ENCODE results near the gene PRR20B. TPM values are rescaled to one million over a fixed set of nuclear protein-coding genes. Genes with fewer than 3 reads are reported as not detected.
"Not testable (repeated sequence)": the region's sequence is repeated elsewhere in the genome, so short reads cannot be mapped to it uniquely, and the experiment has no call there.

PRR20B gene
- total RNA-seq (not detected), polyA plus RNA-seq (not detected)

GRCh38 chr13:57147188-57147587 lies at the start of gene PRR20B:
TSS of gene PRR20B (plus strand) at chr13:57147488. CDS start at chr13:57147875, 387 bp downstream.
- not testable (repeated sequence) for H3K27ac Mint-ChIP-seq; H3K27ac ChIP-seq (ENCODE audit: insufficient read depth, low read length, poor library complexity, severe bottlenecking); H3K27me3 ChIP-seq (ENCODE audit: control insufficient read depth, insufficient read depth, low read length); H3K27me3 Mint-ChIP-seq; H3K9me3 Mint-ChIP-seq; H3K36me3 Mint-ChIP-seq; H3K4me3 ChIP-seq (ENCODE audit: low read depth, low read length); H3K36me3 ChIP-seq (ENCODE audit: control insufficient read depth, insufficient read depth, low read length); ATAC-seq (ENCODE audit: low read depth in 2 of 2); H3K4me3 Mint-ChIP-seq; H3K4me1 ChIP-seq (ENCODE audit: control insufficient read depth, insufficient read depth, low read length, poor library complexity, severe bottlenecking); H3K4me1 Mint-ChIP-seq; DNase-seq; H3K9me3 ChIP-seq (ENCODE audit: control insufficient read depth in 2 of 2, low read length in 2 of 2)

- Mint-ChIP-seq H3K4me3 (no peak overlapping the region), H3K4me1 (no peaks in the 10 kb centered on the region), H3K9me3 (peaks cover 4 to 21% (median 16%) of the 10 kb centered on the region in 7 donors), H3K27me3 (no peaks in the 10 kb centered on the region), H3K27ac (no peak overlapping the region), H3K36me3 (no peaks in the 10 kb centered on the region)
- DNase-seq: no peak
- H3K9me3 ChIP-seq (ENCODE audit: control insufficient read depth in 2 of 2, low read length in 2 of 2): peaks cover 3 to 12% of the 10 kb centered on the region in 2 experiments
- H3K27me3 ChIP-seq (ENCODE audit: control insufficient read depth, insufficient read depth, low read length): no peaks in the 10 kb centered on the region
- ATAC-seq (ENCODE audit: low read depth in 2 of 2): no peak
- no peaks in the 10 kb centered on the region for H3K4me1 ChIP-seq (ENCODE audit: control insufficient read depth, insufficient read depth, low read length, poor library complexity, severe bottlenecking)
- H3K4me3 ChIP-seq (ENCODE audit: low read depth, low read length): no peak overlapping the region
- no peak overlapping the region for H3K27ac ChIP-seq (ENCODE audit: insufficient read depth, low read length, poor library complexity, severe bottlenecking)
- H3K36me3 ChIP-seq (ENCODE audit: control insufficient read depth, insufficient read depth, low read length): no peaks in the 10 kb centered on the region
Observed at GRCh38 chr13:57114945-57115344, 32.3 kb upstream of the PRR20B start.

GRCh38 chr13:57123681-57124080 lies 23.6 kb upstream of the PRR20B start:
- Histone ChIP-seq H3K4me3 (ENCODE audit: low read depth, low read length) (no peak overlapping the region), H3K4me1 (ENCODE audit: control insufficient read depth, insufficient read depth, low read length, poor library complexity, severe bottlenecking) (no peaks in the 10 kb centered on the region), H3K27ac (ENCODE audit: insufficient read depth, low read length, poor library complexity, severe bottlenecking) (no peak overlapping the region), H3K36me3 (ENCODE audit: control insufficient read depth, insufficient read depth, low read length) (no peaks in the 10 kb centered on the region), H3K9me3 (ENCODE audit: control insufficient read depth in 2 of 2, low read length in 2 of 2) (no peaks in the 10 kb centered on the region), H3K27me3 (ENCODE audit: control insufficient read depth, insufficient read depth, low read length) (no peaks in the 10 kb centered on the region)
- no peak for ATAC-seq (ENCODE audit: low read depth in 2 of 2)
- Mint-ChIP-seq H3K27me3 (no peaks in the 10 kb centered on the region), H3K4me3 (no peak overlapping the region), H3K36me3 (no peaks in the 10 kb centered on the region), H3K9me3 (peaks cover 6 to 12% (median 7%) of the 10 kb centered on the region in 7 donors), H3K27ac (no peak overlapping the region), H3K4me1 (no peaks in the 10 kb centered on the region)
- no peak for DNase-seq

- H3K27ac ChIP-seq (ENCODE audit: insufficient read depth, low read length, poor library complexity, severe bottlenecking): no peak overlapping the region
- H3K4me1 ChIP-seq (ENCODE audit: control insufficient read depth, insufficient read depth, low read length, poor library complexity, severe bottlenecking): no peaks in the 10 kb centered on the region
- Mint-ChIP-seq H3K4me3 (no peak overlapping the region), H3K36me3 (no peaks in the 10 kb centered on the region), H3K27me3 (no peaks in the 10 kb centered on the region), H3K4me1 (no peaks in the 10 kb centered on the region), H3K9me3 (peaks cover 0 to 16% (median 5%) of the 10 kb centered on the region in 7 donors), H3K27ac (no peak overlapping the region)
- no peaks in the 10 kb centered on the region for H3K27me3 ChIP-seq (ENCODE audit: control insufficient read depth, insufficient read depth, low read length)
- no peaks in the 10 kb centered on the region for H3K9me3 ChIP-seq (ENCODE audit: control insufficient read depth in 2 of 2, low read length in 2 of 2)
- H3K36me3 ChIP-seq (ENCODE audit: control insufficient read depth, insufficient read depth, low read length): no peaks in the 10 kb centered on the region
- DNase-seq (no peak), ATAC-seq (ENCODE audit: low read depth in 2 of 2) (no peak)
- H3K4me3 ChIP-seq (ENCODE audit: low read depth, low read length): no peak overlapping the region
Observed at GRCh38 chr13:57128909-57129308, 18.4 kb upstream of the PRR20B start.

GRCh38 chr13:57136093-57136492 lies 11.2 kb upstream of the PRR20B start:
- Mint-ChIP-seq H3K4me1 (no peaks in the 10 kb centered on the region), H3K4me3 (no peak overlapping the region), H3K36me3 (no peaks in the 10 kb centered on the region), H3K27me3 (no peaks in the 10 kb centered on the region), H3K27ac (no peak overlapping the region), H3K9me3 (peaks cover 4 to 8% (median 4%) of the 10 kb centered on the region in 7 donors)
- Histone ChIP-seq H3K27me3 (ENCODE audit: control insufficient read depth, insufficient read depth, low read length) (no peaks in the 10 kb centered on the region), H3K4me1 (ENCODE audit: control insufficient read depth, insufficient read depth, low read length, poor library complexity, severe bottlenecking) (no peaks in the 10 kb centered on the region), H3K27ac (ENCODE audit: insufficient read depth, low read length, poor library complexity, severe bottlenecking) (no peak overlapping the region), H3K36me3 (ENCODE audit: control insufficient read depth, insufficient read depth, low read length) (no peaks in the 10 kb centered on the region), H3K4me3 (ENCODE audit: low read depth, low read length) (no peak overlapping the region), H3K9me3 (ENCODE audit: control insufficient read depth in 2 of 2, low read length in 2 of 2) (no peaks in the 10 kb centered on the region)
- DNase-seq: no peak
- no peak for ATAC-seq (ENCODE audit: low read depth in 2 of 2)

GRCh38 chr13:57137585-57137984 lies 9.7 kb upstream of the PRR20B start:
- no peaks in the 10 kb centered on the region for H3K4me1 Mint-ChIP-seq
- Histone ChIP-seq H3K9me3 (ENCODE audit: control insufficient read depth in 2 of 2, low read length in 2 of 2) (no peaks in the 10 kb centered on the region), H3K4me3 (ENCODE audit: low read depth, low read length) (no peak overlapping the region), H3K4me1 (ENCODE audit: control insufficient read depth, insufficient read depth, low read length, poor library complexity, severe bottlenecking) (no peaks in the 10 kb centered on the region), H3K27ac (ENCODE audit: insufficient read depth, low read length, poor library complexity, severe bottlenecking) (no peak overlapping the region), H3K36me3 (ENCODE audit: control insufficient read depth, insufficient read depth, low read length) (no peaks in the 10 kb centered on the region), H3K27me3 (ENCODE audit: control insufficient read depth, insufficient read depth, low read length) (no peaks in the 10 kb centered on the region)
- H3K9me3 Mint-ChIP-seq: peaks cover 0 to 8% (median 4%) of the 10 kb centered on the region in 7 donors
- ATAC-seq (ENCODE audit: low read depth in 2 of 2): no peak
- H3K27ac Mint-ChIP-seq: no peak overlapping the region
- no peaks in the 10 kb centered on the region for H3K36me3 Mint-ChIP-seq
- no peak overlapping the region for H3K4me3 Mint-ChIP-seq
- H3K27me3 Mint-ChIP-seq: no peaks in the 10 kb centered on the region
- DNase-seq: no peak

GRCh38 chr13:57138988-57139387 lies 8.3 kb upstream of the PRR20B start:
- Histone ChIP-seq H3K27me3 (ENCODE audit: control insufficient read depth, insufficient read depth, low read length) (no peaks in the 10 kb centered on the region), H3K4me3 (ENCODE audit: low read depth, low read length) (no peak overlapping the region), H3K4me1 (ENCODE audit: control insufficient read depth, insufficient read depth, low read length, poor library complexity, severe bottlenecking) (no peaks in the 10 kb centered on the region), H3K36me3 (ENCODE audit: control insufficient read depth, insufficient read depth, low read length) (no peaks in the 10 kb centered on the region), H3K9me3 (ENCODE audit: control insufficient read depth in 2 of 2, low read length in 2 of 2) (no peaks in the 10 kb centered on the region), H3K27ac (ENCODE audit: insufficient read depth, low read length, poor library complexity, severe bottlenecking) (no peak overlapping the region)
- Mint-ChIP-seq H3K4me1 (no peaks in the 10 kb centered on the region), H3K9me3 (peaks cover 0 to 8% (median 3%) of the 10 kb centered on the region in 7 donors), H3K36me3 (no peaks in the 10 kb centered on the region), H3K4me3 (no peak overlapping the region), H3K27ac (no peak overlapping the region), H3K27me3 (no peaks in the 10 kb centered on the region)
- ATAC-seq (ENCODE audit: low read depth in 2 of 2): no peak
- no peak for DNase-seq

- H3K9me3 Mint-ChIP-seq; H3K4me3 Mint-ChIP-seq; DNase-seq; H3K27me3 Mint-ChIP-seq; H3K4me1 Mint-ChIP-seq; H3K36me3 Mint-ChIP-seq; H3K27ac ChIP-seq (ENCODE audit: insufficient read depth, low read length, poor library complexity, severe bottlenecking); ATAC-seq (ENCODE audit: low read depth in 2 of 2); H3K27ac Mint-ChIP-seq; H3K27me3 ChIP-seq (ENCODE audit: control insufficient read depth, insufficient read depth, low read length); H3K4me3 ChIP-seq (ENCODE audit: low read depth, low read length); H3K4me1 ChIP-seq (ENCODE audit: control insufficient read depth, insufficient read depth, low read length, poor library complexity, severe bottlenecking); H3K9me3 ChIP-seq (ENCODE audit: control insufficient read depth in 2 of 2, low read length in 2 of 2); H3K36me3 ChIP-seq (ENCODE audit: control insufficient read depth, insufficient read depth, low read length): not testable (repeated sequence)
Observed at GRCh38 chr13:57139781-57140180, 7.5 kb upstream of the PRR20B start.
